Type B pancreatic cell (in vitro differentiated cells): ENCODE data around the gene KLF6. TPM values are rescaled to one million over a fixed set of nuclear protein-coding genes. Genes with fewer than 3 reads are reported as not detected.

Experiments
- DNase-seq: peaks from one replicate; pipeline ENCODE4 v3.0.0; 2021; ENCODE audit warnings: mixed read lengths; ENCODE audit not compliant: unreplicated experiment; ENCODE audit errors: extremely low spot score
- H3K27ac Mint-ChIP-seq: 2 replicates; pipeline ENCODE4 v1.8.0; 2021; ENCODE audit warnings: mild to moderate bottlenecking, mixed read lengths
- H3K27me3 Mint-ChIP-seq: 2 replicates; pipeline ENCODE4 v1.8.0; 2021; ENCODE audit warnings: mixed read lengths
- H3K36me3 Mint-ChIP-seq: 2 replicates; pipeline ENCODE4 v1.8.0; 2021; ENCODE audit warnings: mixed read lengths
- H3K4me1 Mint-ChIP-seq: one replicate; pipeline ENCODE4 v1.8.0; 2021; ENCODE audit warnings: mixed read lengths; ENCODE audit not compliant: unreplicated experiment
- H3K4me3 Mint-ChIP-seq: 2 replicates; pipeline ENCODE4 v1.8.0; 2021; ENCODE audit warnings: mild to moderate bottlenecking, mixed read lengths
- H3K9me3 Mint-ChIP-seq: 2 replicates; pipeline ENCODE4 v1.8.0; 2021; ENCODE audit warnings: mixed read lengths
- CTCF ChIP-seq: fragments of 200-600 bp; sonication (generic); conservative IDR thresholded peaks from 2 replicates; pipeline ENCODE4 v1.5.0; 2021; ENCODE audit warnings: antibody characterized with exemption, mild to moderate bottlenecking
- total RNA-seq: library from RNA; stranded (reverse); gene quantifications from 2 replicates; pipeline ENCODE4 v1.2.1, GENCODE V29; 2021; ENCODE audit warnings: low replicate concordance

Gene KLF6
- total RNA-seq, 1 donor from 2014 or later: 117 TPM

GRCh38 chr10:3779158-3779741 lies 5.8 kb downstream of the KLF6 start:
- TF ChIP-seq CTCF: no peak
- peaks cover 52% of the 10 kb centered on the region for H3K4me1 Mint-ChIP-seq
- peak overlapping the region; percentile 99 for H3K27ac Mint-ChIP-seq
- no peaks in the 10 kb centered on the region for H3K9me3 Mint-ChIP-seq
- DNase-seq: no peak
- H3K4me3 Mint-ChIP-seq: peak overlapping the region; percentile 96
- peaks cover 84% of the 10 kb centered on the region for H3K36me3 Mint-ChIP-seq
- H3K27me3 Mint-ChIP-seq: peaks cover 11% of the 10 kb centered on the region

- H3K4me1 Mint-ChIP-seq: peaks cover 52% of the 10 kb centered on the region
- no peak for TF ChIP-seq CTCF
- H3K36me3 Mint-ChIP-seq: peaks cover 80% of the 10 kb centered on the region
- peak overlapping the region; percentile 92 for H3K27ac Mint-ChIP-seq
- DNase-seq: no peak
- H3K4me3 Mint-ChIP-seq: peak overlapping the region; percentile 72
- no peaks in the 10 kb centered on the region for H3K9me3 Mint-ChIP-seq
- H3K27me3 Mint-ChIP-seq: peaks cover 7% of the 10 kb centered on the region
Measured at GRCh38 chr10:3778692-3779157, 6.3 kb downstream of the KLF6 start.

- peaks cover 74% of the 10 kb centered on the region for H3K36me3 Mint-ChIP-seq
Measured at GRCh38 chr10:3777981-3778691, 6.9 kb downstream of the KLF6 start.

GRCh38 chr10:3776796-3777571 lies 8.0 kb downstream of the KLF6 start:
- Mint-ChIP-seq H3K36me3 (peaks cover 62% of the 10 kb centered on the region), H3K27ac (peak overlapping the region; percentile 92), H3K9me3 (no peaks in the 10 kb centered on the region), H3K4me3 (peak overlapping the region; percentile 77), H3K4me1 (peaks cover 45% of the 10 kb centered on the region), H3K27me3 (peaks cover 4% of the 10 kb centered on the region)
- TF ChIP-seq CTCF: no peak
- DNase-seq: no peak

More at GRCh38 chr10:3777981-3778691, 6.9 kb downstream of the KLF6 start:
- H3K9me3 Mint-ChIP-seq: no peaks in the 10 kb centered on the region
- H3K27ac Mint-ChIP-seq: peak overlapping the region; percentile 92
- H3K4me3 Mint-ChIP-seq: peak overlapping the region; percentile 72
- H3K4me1 Mint-ChIP-seq: peaks cover 52% of the 10 kb centered on the region
- TF ChIP-seq CTCF: no peak
- DNase-seq: no peak
- peaks cover 7% of the 10 kb centered on the region for H3K27me3 Mint-ChIP-seq

- Mint-ChIP-seq H3K4me1 (peaks cover 36% of the 10 kb centered on the region), H3K27ac (peak overlapping the region; percentile 92)
Measured at GRCh38 chr10:3775696-3776551, 9.1 kb downstream of the KLF6 start.

More at GRCh38 chr10:3775696-3776551, 9.1 kb downstream of the KLF6 start:
- Mint-ChIP-seq H3K9me3 (no peaks in the 10 kb centered on the region), H3K4me3 (peak overlapping the region; percentile 67), H3K36me3 (peaks cover 53% of the 10 kb centered on the region), H3K27me3 (peaks cover 4% of the 10 kb centered on the region)
- TF ChIP-seq CTCF: no peak
- no peak for DNase-seq
